ENCODE data around the gene OR5AC2.

- no peak for TF ChIP-seq POLR2A (IDR thresholded peaks at IDR 0.05)
- TF ChIP-seq, protein P1, sequence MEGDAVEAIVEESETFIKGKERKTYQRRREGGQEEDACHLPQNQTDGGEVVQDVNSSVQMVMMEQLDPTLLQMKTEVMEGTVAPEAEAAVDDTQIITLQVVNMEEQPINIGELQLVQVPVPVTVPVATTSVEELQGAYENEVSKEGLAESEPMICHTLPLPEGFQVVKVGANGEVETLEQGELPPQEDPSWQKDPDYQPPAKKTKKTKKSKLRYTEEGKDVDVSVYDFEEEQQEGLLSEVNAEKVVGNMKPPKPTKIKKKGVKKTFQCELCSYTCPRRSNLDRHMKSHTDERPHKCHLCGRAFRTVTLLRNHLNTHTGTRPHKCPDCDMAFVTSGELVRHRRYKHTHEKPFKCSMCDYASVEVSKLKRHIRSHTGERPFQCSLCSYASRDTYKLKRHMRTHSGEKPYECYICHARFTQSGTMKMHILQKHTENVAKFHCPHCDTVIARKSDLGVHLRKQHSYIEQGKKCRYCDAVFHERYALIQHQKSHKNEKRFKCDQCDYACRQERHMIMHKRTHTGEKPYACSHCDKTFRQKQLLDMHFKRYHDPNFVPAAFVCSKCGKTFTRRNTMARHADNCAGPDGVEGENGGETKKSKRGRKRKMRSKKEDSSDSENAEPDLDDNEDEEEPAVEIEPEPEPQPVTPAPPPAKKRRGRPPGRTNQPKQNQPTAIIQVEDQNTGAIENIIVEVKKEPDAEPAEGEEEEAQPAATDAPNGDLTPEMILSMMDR (IDR thresholded peaks at IDR 0.05) = no peak
Observed at GRCh38 chr3:98109807-98110549, 23.0 kb downstream of the OR5AC2 start.

Measured in body of pancreas (tissue), 4 donors.